ENCODE data around the gene MS4A6E.
"Not testable (repeated sequence)": the region's sequence is repeated elsewhere in the genome, so short reads cannot be mapped to it uniquely, and the experiment has no call there.

The MS4A6E gene

GRCh38 chr11:60326955-60327354, at the start of gene MS4A6E:
Gene MS4A6E (plus strand): TSS chr11:60327255. CDS start chr11:60334896, 7,641 bp downstream.
- no peak within 1 kb of the TSS for H3K4me3 ChIP-seq (ENCODE audit: low read depth, low read length)

- H3K4me3 ChIP-seq (ENCODE audit: low read depth, low read length) = no peak within 1 kb of the TSS
Observed at GRCh38 chr11:60280412-60280811, 46.6 kb upstream of the MS4A6E start, which contains the start of gene MS4A4A. Gene MS4A4A (plus strand): TSS chr11:60280666. CDS start chr11:60280676, 10 bp downstream.

GRCh38 chr11:60281485-60281884, 45.6 kb upstream of the MS4A6E start:
- H3K4me3 ChIP-seq (ENCODE audit: low read depth, low read length) = no peak overlapping the region

- H3K4me3 ChIP-seq (ENCODE audit: low read depth, low read length) = no peak overlapping the region
Observed at GRCh38 chr11:60282286-60282685, 44.8 kb upstream of the MS4A6E start.

- H3K4me3 ChIP-seq (ENCODE audit: low read depth, low read length) = not testable (repeated sequence)
Observed at GRCh38 chr11:60285411-60286126, 41.5 kb upstream of the MS4A6E start.

GRCh38 chr11:60288531-60288930, 38.5 kb upstream of the MS4A6E start:
- H3K4me3 ChIP-seq (ENCODE audit: low read depth, low read length) = no peak overlapping the region

- H3K4me3 ChIP-seq (ENCODE audit: low read depth, low read length) = no peak overlapping the region
Observed at GRCh38 chr11:60292145-60292544, 34.9 kb upstream of the MS4A6E start.

- H3K4me3 ChIP-seq (ENCODE audit: low read depth, low read length) = no peak overlapping the region
Observed at GRCh38 chr11:60301178-60301577, 25.9 kb upstream of the MS4A6E start.

- H3K4me3 ChIP-seq (ENCODE audit: low read depth, low read length) = not testable (repeated sequence)
Observed at GRCh38 chr11:60301884-60302283, 25.2 kb upstream of the MS4A6E start.

- no peak overlapping the region for H3K4me3 ChIP-seq (ENCODE audit: low read depth, low read length)
Observed at GRCh38 chr11:60303661-60304060, 23.4 kb upstream of the MS4A6E start.

- H3K4me3 ChIP-seq (ENCODE audit: low read depth, low read length) = no peak overlapping the region
Observed at GRCh38 chr11:60305906-60306619, 21.0 kb upstream of the MS4A6E start.

- no peak overlapping the region for H3K4me3 ChIP-seq (ENCODE audit: low read depth, low read length)
Observed at GRCh38 chr11:60307507-60308195, 19.4 kb upstream of the MS4A6E start.

GRCh38 chr11:60310407-60310998, 16.6 kb upstream of the MS4A6E start:
- H3K4me3 ChIP-seq (ENCODE audit: low read depth, low read length) = no peak overlapping the region

GRCh38 chr11:60314635-60315321, 12.3 kb upstream of the MS4A6E start:
- H3K4me3 ChIP-seq (ENCODE audit: low read depth, low read length) = no peak overlapping the region

GRCh38 chr11:60315871-60316270, 11.2 kb upstream of the MS4A6E start:
- no peak overlapping the region for H3K4me3 ChIP-seq (ENCODE audit: low read depth, low read length)

- H3K4me3 ChIP-seq (ENCODE audit: low read depth, low read length) = no peak overlapping the region
Observed at GRCh38 chr11:60316317-60316716, 10.7 kb upstream of the MS4A6E start.

GRCh38 chr11:60318726-60319125, 8.3 kb upstream of the MS4A6E start:
- H3K4me3 ChIP-seq (ENCODE audit: low read depth, low read length) = no peak overlapping the region

- no peak overlapping the region for H3K4me3 ChIP-seq (ENCODE audit: low read depth, low read length)
Observed at GRCh38 chr11:60321051-60321450, 6.0 kb upstream of the MS4A6E start.

- H3K4me3 ChIP-seq (ENCODE audit: low read depth, low read length) = no peak overlapping the region
Observed at GRCh38 chr11:60328460-60328859, 1.4 kb downstream of the MS4A6E start.

GRCh38 chr11:60332846-60333245, 5.8 kb downstream of the MS4A6E start:
- H3K4me3 ChIP-seq (ENCODE audit: low read depth, low read length) = no peak overlapping the region
